Fibroblast of skin of scalp (primary cell): ENCODE data around the gene SHB.

Experiments
- DNase-seq: peaks from one replicate; pipeline ENCODE4 v3.0.0-alpha.2; 2013

The SHB gene

GRCh38 chr9:37926737-37927118 lies 142.3 kb downstream of the SHB start:
- DNase-seq, result no peak

GRCh38 chr9:37925786-37926736 lies 143.0 kb downstream of the SHB start:
- DNase-seq, result no peak

GRCh38 chr9:37925006-37925405 lies 144.0 kb downstream of the SHB start:
- no peak for DNase-seq

GRCh38 chr9:37924538-37924937 lies 144.5 kb downstream of the SHB start:
- DNase-seq, result no peak

GRCh38 chr9:37923796-37924427 lies 145.1 kb downstream of the SHB start:
- DNase-seq, result no peak

GRCh38 chr9:37923118-37923795 lies 145.8 kb downstream of the SHB start:
- no peak for DNase-seq

- no peak for DNase-seq
Measured at GRCh38 chr9:37922363-37923117, 146.5 kb downstream of the SHB start.

- peak; percentile 38 for DNase-seq
Measured at GRCh38 chr9:37921546-37922300, 147.3 kb downstream of the SHB start.

- no peak for DNase-seq
Measured at GRCh38 chr9:37921168-37921510, 147.9 kb downstream of the SHB start.

GRCh38 chr9:37920471-37921167 lies 148.4 kb downstream of the SHB start:
- DNase-seq, result no peak

- no peak for DNase-seq
Measured at GRCh38 chr9:37919956-37920335, 149.1 kb downstream of the SHB start.

- no peak for DNase-seq
Measured at GRCh38 chr9:37919246-37919955, 149.6 kb downstream of the SHB start.

- DNase-seq, result no peak
Measured at GRCh38 chr9:37918665-37919170, 150.3 kb downstream of the SHB start.

- DNase-seq, result no peak
Measured at GRCh38 chr9:37917801-37918664, 151.0 kb downstream of the SHB start.

- no peak for DNase-seq
Measured at GRCh38 chr9:37917313-37917731, 151.7 kb downstream of the SHB start.

- no peak for DNase-seq
Measured at GRCh38 chr9:37916471-37917312, 152.3 kb downstream of the SHB start.

GRCh38 chr9:37915911-37916470 lies 153.0 kb downstream of the SHB start:
- no peak for DNase-seq

- DNase-seq, result no peak
Measured at GRCh38 chr9:37914701-37915358, 154.2 kb downstream of the SHB start.
